GM23338 (cell line): ENCODE data around the gene KRT84. TPM values are rescaled to one million over a fixed set of nuclear protein-coding genes. Genes with fewer than 3 reads are reported as not detected.

ENCODE experiments used
- ATAC-seq: fragments of 200-7000 bp; cut with Tn5 transposase; 3 replicates; pipeline ENCODE4 v1.9.1; 2020
- DNase-seq: peaks from one replicate; pipeline ENCODE4 v3.0.0-alpha.2; 2015; ENCODE audit warnings: low spot score
- H2AFZ ChIP-seq: fragments of 200-600 bp; sonication (generic); 2 replicates; pipeline ENCODE4 v1.8.0; 2016; ENCODE audit warnings: antibody characterized with exemption, mild to moderate bottlenecking, moderate library complexity
- H3F3A ChIP-seq: fragments of 200-600 bp; sonication (generic); replicated peaks from 2 replicates; pipeline ENCODE4 v1.8.0; 2017; ENCODE audit warnings: antibody characterized with exemption, mixed run types, low read depth
- H3K27ac ChIP-seq: fragments of 200-600 bp; sonication (generic); 2 replicates; pipeline ENCODE4 v1.6.1; 2016; ENCODE audit warnings: low read depth
- H3K27me3 ChIP-seq: fragments of 200-600 bp; sonication (generic); 2 replicates; pipeline ENCODE4 v1.8.0; 2016; ENCODE audit warnings: mild to moderate bottlenecking, mixed run types, moderate library complexity; ENCODE audit not compliant: insufficient read depth
- H3K36me3 ChIP-seq: fragments of 200-600 bp; sonication (generic); 2 replicates; pipeline ENCODE4 v1.8.0; 2016; ENCODE audit warnings: mild to moderate bottlenecking; ENCODE audit not compliant: insufficient read depth
- H3K4me1 ChIP-seq: fragments of 200-600 bp; sonication (generic); 2 replicates; pipeline ENCODE4 v1.8.0; 2016; ENCODE audit warnings: mild to moderate bottlenecking, moderate library complexity; ENCODE audit not compliant: insufficient read depth
- H3K4me2 ChIP-seq: fragments of 200-600 bp; sonication (generic); 2 replicates; pipeline ENCODE4 v1.7.1; 2017; ENCODE audit warnings: mixed run types
- H3K4me3 ChIP-seq: fragments of 200-600 bp; sonication (generic); 2 replicates; pipeline ENCODE4 v1.6.1; 2016; ENCODE audit warnings: mixed run types
- H3K79me2 ChIP-seq: fragments of 200-600 bp; sonication (generic); replicated peaks from 2 replicates; pipeline ENCODE4 v1.8.0; 2017; ENCODE audit warnings: mild to moderate bottlenecking; ENCODE audit not compliant: insufficient read depth
- H3K9me2 ChIP-seq: fragments of 200-600 bp; sonication (generic); 2 replicates; pipeline ENCODE4 v1.8.0; 2017; ENCODE audit not compliant: insufficient read depth
- H4K20me1 ChIP-seq: fragments of 200-600 bp; sonication (generic); replicated peaks from 2 replicates; pipeline ENCODE4 v1.8.0; 2017; ENCODE audit warnings: mild to moderate bottlenecking; ENCODE audit not compliant: insufficient read depth
- H3K27ac Mint-ChIP-seq: 2 replicates; pipeline ENCODE4 v1.8.0; 2020; ENCODE audit warnings: inconsistent platforms, mild to moderate bottlenecking, moderate library complexity, mixed read lengths
- H3K27me3 Mint-ChIP-seq: 3 replicates; pipeline ENCODE4 v1.8.0; 2022; ENCODE audit warnings: low read depth, mild to moderate bottlenecking, moderate library complexity, mixed read lengths, inconsistent platforms; ENCODE audit not compliant: insufficient read depth, poor library complexity
- H3K36me3 Mint-ChIP-seq: 3 replicates; pipeline ENCODE4 v1.8.0; 2021; ENCODE audit warnings: low read depth, mild to moderate bottlenecking, inconsistent platforms, moderate library complexity, mixed read lengths
- H3K4me1 Mint-ChIP-seq: 3 replicates; pipeline ENCODE4 v1.8.0; 2020; ENCODE audit warnings: mild to moderate bottlenecking, inconsistent platforms, mixed read lengths
- H3K4me3 Mint-ChIP-seq: 3 replicates; pipeline ENCODE4 v1.8.0; 2021; ENCODE audit warnings: moderate library complexity, mild to moderate bottlenecking, inconsistent platforms, mixed read lengths
- H3K9me3 Mint-ChIP-seq: 3 replicates; pipeline ENCODE4 v1.8.0; 2020; ENCODE audit warnings: moderate library complexity, mild to moderate bottlenecking, inconsistent platforms, mixed read lengths
- CREB1 ChIP-seq: fragments of 250-450 bp; sonication (Bioruptor Pico); IDR thresholded peaks from 2 replicates; pipeline ENCODE4 v1.5.0; 2020; ENCODE audit warnings: low read depth, mild to moderate bottlenecking, moderate library complexity
- CTCF ChIP-seq, 2 experiments: fragments of 200-600 bp in 1 of 2; sonication (generic) in 1 of 2; conservative IDR thresholded peaks; 2 replicates each; pipeline versions ENCODE4 v1.5.1 to v1.6.1; 2016 to 2017; ENCODE audit warnings: antibody characterized with exemption in 2 of 2, low read depth in 2 of 2, mild to moderate bottlenecking in 2 of 2, moderate library complexity in 1 of 2
- ETS1 ChIP-seq: IDR thresholded peaks from 2 replicates; pipeline ENCODE4 v1.6.1; 2016; ENCODE audit warnings: antibody characterized with exemption
- EZH2 ChIP-seq: fragments of 200-600 bp; sonication (generic); IDR thresholded peaks from one replicate; pipeline ENCODE4 v1.8.0; 2017; ENCODE audit warnings: antibody characterized with exemption, mild to moderate bottlenecking, low read depth; ENCODE audit not compliant: unreplicated experiment
- EZH2phosphoT487 ChIP-seq: fragments of 200-600 bp; sonication (generic); IDR thresholded peaks from one replicate; pipeline ENCODE4 v1.8.1; 2018; ENCODE audit warnings: antibody characterized with exemption; ENCODE audit not compliant: unreplicated experiment
- JUNB ChIP-seq: IDR thresholded peaks from one replicate; pipeline ENCODE4 v1.6.1; 2016; ENCODE audit warnings: antibody characterized with exemption; ENCODE audit not compliant: unreplicated experiment
- NANOG ChIP-seq: IDR thresholded peaks from 2 replicates; pipeline ENCODE4 v1.6.1; 2016; ENCODE audit warnings: antibody characterized with exemption, borderline replicate concordance
- POLR2AphosphoS5 ChIP-seq: IDR thresholded peaks from 2 replicates; pipeline ENCODE4 v1.6.1; 2016; ENCODE audit warnings: antibody characterized with exemption, low read depth
- STAT1 ChIP-seq: IDR thresholded peaks from one replicate; pipeline ENCODE4 v1.6.1; 2016; ENCODE audit warnings: antibody characterized with exemption; ENCODE audit not compliant: unreplicated experiment
- ZNF114 ChIP-seq: fragments of 250-450 bp; sonication (Bioruptor Pico); IDR thresholded peaks from 2 replicates; pipeline ENCODE4 v1.5.0; 2020; ENCODE audit warnings: mild to moderate bottlenecking, moderate library complexity
- ZNF331 ChIP-seq: fragments of 250-450 bp; sonication (Bioruptor Pico); IDR thresholded peaks from 2 replicates; pipeline ENCODE4 v1.5.0; 2020; ENCODE audit warnings: low read depth, mild to moderate bottlenecking, moderate library complexity
- polyA plus RNA-seq: library from polyadenylated mRNA; unstranded; fragments of >200 nt; fragmentation: Nextera tagmentation; extraction: Ambion mirVana; gene quantifications from 2 replicates; pipeline ENCODE4 v1.2.1, GENCODE V29; 2016
- total RNA-seq: library from RNA; depleted of rRNA; stranded (reverse); fragments of >200 nt; shearing (Covaris generic); gene quantifications from 2 replicates; pipeline ENCODE4 v1.2.3, GENCODE V29; 2014
- TF ChIP-seq, protein P1 (sequence below): fragments of 250-450 bp; sonication (Bioruptor Pico); IDR thresholded peaks from 2 replicates; pipeline ENCODE4 v1.5.0; 2020; ENCODE audit warnings: mild to moderate bottlenecking, moderate library complexity
- TF ChIP-seq, protein P2 (sequence below): IDR thresholded peaks from one replicate; pipeline ENCODE4 v1.6.1; 2018; ENCODE audit warnings: antibody characterized with exemption; ENCODE audit not compliant: unreplicated experiment

KRT84 gene
- total and polyA plus RNA-seq, 2 experiments from 2014 or later: not detected

GRCh38 chr12:52356762-52357580, 28.5 kb downstream of the KRT84 start:
- ATAC-seq (no peak), DNase-seq (no peak)
- no peak overlapping the region for H2AFZ ChIP-seq
- no peak for TF ChIP-seq STAT1
- no peak for TF ChIP-seq EZH2phosphoT487
- TF ChIP-seq, protein P1, sequence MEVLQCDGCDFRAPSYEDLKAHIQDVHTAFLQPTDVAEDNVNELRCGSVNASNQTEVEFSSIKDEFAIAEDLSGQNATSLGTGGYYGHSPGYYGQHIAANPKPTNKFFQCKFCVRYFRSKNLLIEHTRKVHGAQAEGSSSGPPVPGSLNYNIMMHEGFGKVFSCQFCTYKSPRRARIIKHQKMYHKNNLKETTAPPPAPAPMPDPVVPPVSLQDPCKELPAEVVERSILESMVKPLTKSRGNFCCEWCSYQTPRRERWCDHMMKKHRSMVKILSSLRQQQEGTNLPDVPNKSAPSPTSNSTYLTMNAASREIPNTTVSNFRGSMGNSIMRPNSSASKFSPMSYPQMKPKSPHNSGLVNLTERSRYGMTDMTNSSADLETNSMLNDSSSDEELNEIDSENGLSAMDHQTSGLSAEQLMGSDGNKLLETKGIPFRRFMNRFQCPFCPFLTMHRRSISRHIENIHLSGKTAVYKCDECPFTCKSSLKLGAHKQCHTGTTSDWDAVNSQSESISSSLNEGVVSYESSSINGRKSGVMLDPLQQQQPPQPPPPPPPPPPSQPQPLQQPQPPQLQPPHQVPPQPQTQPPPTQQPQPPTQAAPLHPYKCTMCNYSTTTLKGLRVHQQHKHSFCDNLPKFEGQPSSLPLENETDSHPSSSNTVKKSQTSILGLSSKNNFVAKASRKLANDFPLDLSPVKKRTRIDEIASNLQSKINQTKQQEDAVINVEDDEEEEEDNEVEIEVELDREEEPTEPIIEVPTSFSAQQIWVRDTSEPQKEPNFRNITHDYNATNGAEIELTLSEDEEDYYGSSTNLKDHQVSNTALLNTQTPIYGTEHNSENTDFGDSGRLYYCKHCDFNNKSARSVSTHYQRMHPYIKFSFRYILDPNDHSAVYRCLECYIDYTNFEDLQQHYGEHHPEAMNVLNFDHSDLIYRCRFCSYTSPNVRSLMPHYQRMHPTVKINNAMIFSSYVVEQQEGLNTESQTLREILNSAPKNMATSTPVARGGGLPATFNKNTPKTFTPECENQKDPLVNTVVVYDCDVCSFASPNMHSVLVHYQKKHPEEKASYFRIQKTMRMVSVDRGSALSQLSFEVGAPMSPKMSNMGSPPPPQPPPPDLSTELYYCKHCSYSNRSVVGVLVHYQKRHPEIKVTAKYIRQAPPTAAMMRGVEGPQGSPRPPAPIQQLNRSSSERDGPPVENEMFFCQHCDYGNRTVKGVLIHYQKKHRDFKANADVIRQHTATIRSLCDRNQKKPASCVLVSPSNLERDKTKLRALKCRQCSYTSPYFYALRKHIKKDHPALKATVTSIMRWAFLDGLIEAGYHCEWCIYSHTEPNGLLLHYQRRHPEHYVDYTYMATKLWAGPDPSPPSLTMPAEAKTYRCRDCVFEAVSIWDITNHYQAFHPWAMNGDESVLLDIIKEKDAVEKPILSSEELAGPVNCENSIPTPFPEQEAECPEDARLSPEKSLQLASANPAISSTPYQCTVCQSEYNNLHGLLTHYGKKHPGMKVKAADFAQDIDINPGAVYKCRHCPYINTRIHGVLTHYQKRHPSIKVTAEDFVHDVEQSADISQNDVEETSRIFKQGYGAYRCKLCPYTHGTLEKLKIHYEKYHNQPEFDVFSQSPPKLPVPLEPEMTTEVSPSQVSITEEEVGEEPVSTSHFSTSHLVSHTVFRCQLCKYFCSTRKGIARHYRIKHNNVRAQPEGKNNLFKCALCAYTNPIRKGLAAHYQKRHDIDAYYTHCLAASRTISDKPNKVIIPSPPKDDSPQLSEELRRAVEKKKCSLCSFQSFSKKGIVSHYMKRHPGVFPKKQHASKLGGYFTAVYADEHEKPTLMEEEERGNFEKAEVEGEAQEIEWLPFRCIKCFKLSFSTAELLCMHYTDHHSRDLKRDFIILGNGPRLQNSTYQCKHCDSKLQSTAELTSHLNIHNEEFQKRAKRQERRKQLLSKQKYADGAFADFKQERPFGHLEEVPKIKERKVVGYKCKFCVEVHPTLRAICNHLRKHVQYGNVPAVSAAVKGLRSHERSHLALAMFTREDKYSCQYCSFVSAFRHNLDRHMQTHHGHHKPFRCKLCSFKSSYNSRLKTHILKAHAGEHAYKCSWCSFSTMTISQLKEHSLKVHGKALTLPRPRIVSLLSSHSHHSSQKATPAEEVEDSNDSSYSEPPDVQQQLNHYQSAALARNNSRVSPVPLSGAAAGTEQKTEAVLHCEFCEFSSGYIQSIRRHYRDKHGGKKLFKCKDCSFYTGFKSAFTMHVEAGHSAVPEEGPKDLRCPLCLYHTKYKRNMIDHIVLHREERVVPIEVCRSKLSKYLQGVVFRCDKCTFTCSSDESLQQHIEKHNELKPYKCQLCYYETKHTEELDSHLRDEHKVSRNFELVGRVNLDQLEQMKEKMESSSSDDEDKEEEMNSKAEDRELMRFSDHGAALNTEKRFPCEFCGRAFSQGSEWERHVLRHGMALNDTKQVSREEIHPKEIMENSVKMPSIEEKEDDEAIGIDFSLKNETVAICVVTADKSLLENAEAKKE: no peak
- no peak for TF ChIP-seq ETS1
- TF ChIP-seq POLR2AphosphoS5: no peak
- no peak for TF ChIP-seq NANOG
- no peak for TF ChIP-seq ZNF331 (CRISPR knock-in tag)
- no peak for TF ChIP-seq CTCF (conservative IDR thresholded peaks at IDR 0.05; ENCODE audit: low read depth in 2 of 2)
- TF ChIP-seq CREB1 (CRISPR knock-in tag): no peak
- TF ChIP-seq JUNB: no peak
- TF ChIP-seq, protein P2, sequence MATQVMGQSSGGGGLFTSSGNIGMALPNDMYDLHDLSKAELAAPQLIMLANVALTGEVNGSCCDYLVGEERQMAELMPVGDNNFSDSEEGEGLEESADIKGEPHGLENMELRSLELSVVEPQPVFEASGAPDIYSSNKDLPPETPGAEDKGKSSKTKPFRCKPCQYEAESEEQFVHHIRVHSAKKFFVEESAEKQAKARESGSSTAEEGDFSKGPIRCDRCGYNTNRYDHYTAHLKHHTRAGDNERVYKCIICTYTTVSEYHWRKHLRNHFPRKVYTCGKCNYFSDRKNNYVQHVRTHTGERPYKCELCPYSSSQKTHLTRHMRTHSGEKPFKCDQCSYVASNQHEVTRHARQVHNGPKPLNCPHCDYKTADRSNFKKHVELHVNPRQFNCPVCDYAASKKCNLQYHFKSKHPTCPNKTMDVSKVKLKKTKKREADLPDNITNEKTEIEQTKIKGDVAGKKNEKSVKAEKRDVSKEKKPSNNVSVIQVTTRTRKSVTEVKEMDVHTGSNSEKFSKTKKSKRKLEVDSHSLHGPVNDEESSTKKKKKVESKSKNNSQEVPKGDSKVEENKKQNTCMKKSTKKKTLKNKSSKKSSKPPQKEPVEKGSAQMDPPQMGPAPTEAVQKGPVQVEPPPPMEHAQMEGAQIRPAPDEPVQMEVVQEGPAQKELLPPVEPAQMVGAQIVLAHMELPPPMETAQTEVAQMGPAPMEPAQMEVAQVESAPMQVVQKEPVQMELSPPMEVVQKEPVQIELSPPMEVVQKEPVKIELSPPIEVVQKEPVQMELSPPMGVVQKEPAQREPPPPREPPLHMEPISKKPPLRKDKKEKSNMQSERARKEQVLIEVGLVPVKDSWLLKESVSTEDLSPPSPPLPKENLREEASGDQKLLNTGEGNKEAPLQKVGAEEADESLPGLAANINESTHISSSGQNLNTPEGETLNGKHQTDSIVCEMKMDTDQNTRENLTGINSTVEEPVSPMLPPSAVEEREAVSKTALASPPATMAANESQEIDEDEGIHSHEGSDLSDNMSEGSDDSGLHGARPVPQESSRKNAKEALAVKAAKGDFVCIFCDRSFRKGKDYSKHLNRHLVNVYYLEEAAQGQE: no peak
- TF ChIP-seq ZNF114 (CRISPR knock-in tag): no peak
- TF ChIP-seq EZH2: no peak
- Mint-ChIP-seq H3K27me3 (no peaks in the 10 kb centered on the region), H3K27ac (no peak overlapping the region), H3K4me1 (peaks cover 9% of the 10 kb centered on the region), H3K36me3 (no peaks in the 10 kb centered on the region), H3K4me3 (no peak overlapping the region), H3K9me3 (no peaks in the 10 kb centered on the region)
- no peak overlapping the region for H3K4me2 ChIP-seq
- H3K4me1 ChIP-seq: no peaks in the 10 kb centered on the region
- H4K20me1 ChIP-seq: no peaks in the 10 kb centered on the region
- no peaks in the 10 kb centered on the region for H3K9me2 ChIP-seq
- H3K36me3 ChIP-seq: no peaks in the 10 kb centered on the region
- H3F3A ChIP-seq: no peaks in the 10 kb centered on the region
- no peaks in the 10 kb centered on the region for H3K27me3 ChIP-seq
- no peaks in the 10 kb centered on the region for H3K79me2 ChIP-seq
- no peak overlapping the region for H3K4me3 ChIP-seq
- H3K27ac ChIP-seq: no peak overlapping the region
